GM23338 (cell line): ENCODE results near the gene FEN1. TPM values are rescaled to one million over a fixed set of nuclear protein-coding genes. Genes with fewer than 3 reads are reported as not detected.

ENCODE experiments used
- ATAC-seq: fragments of 200-7000 bp; cut with Tn5 transposase; 3 replicates; pipeline ENCODE4 v1.9.1; 2020
- DNase-seq: peaks from one replicate; pipeline ENCODE4 v3.0.0-alpha.2; 2015; ENCODE audit warnings: low spot score
- H2AFZ ChIP-seq: fragments of 200-600 bp; sonication (generic); 2 replicates; pipeline ENCODE4 v1.8.0; 2016; ENCODE audit warnings: antibody characterized with exemption, mild to moderate bottlenecking, moderate library complexity
- H3F3A ChIP-seq: fragments of 200-600 bp; sonication (generic); replicated peaks from 2 replicates; pipeline ENCODE4 v1.8.0; 2017; ENCODE audit warnings: antibody characterized with exemption, mixed run types, low read depth
- H3K27ac ChIP-seq: fragments of 200-600 bp; sonication (generic); 2 replicates; pipeline ENCODE4 v1.6.1; 2016; ENCODE audit warnings: low read depth
- H3K27me3 ChIP-seq: fragments of 200-600 bp; sonication (generic); 2 replicates; pipeline ENCODE4 v1.8.0; 2016; ENCODE audit warnings: mild to moderate bottlenecking, mixed run types, moderate library complexity; ENCODE audit not compliant: insufficient read depth
- H3K36me3 ChIP-seq: fragments of 200-600 bp; sonication (generic); 2 replicates; pipeline ENCODE4 v1.8.0; 2016; ENCODE audit warnings: mild to moderate bottlenecking; ENCODE audit not compliant: insufficient read depth
- H3K4me1 ChIP-seq: fragments of 200-600 bp; sonication (generic); 2 replicates; pipeline ENCODE4 v1.8.0; 2016; ENCODE audit warnings: mild to moderate bottlenecking, moderate library complexity; ENCODE audit not compliant: insufficient read depth
- H3K4me2 ChIP-seq: fragments of 200-600 bp; sonication (generic); 2 replicates; pipeline ENCODE4 v1.7.1; 2017; ENCODE audit warnings: mixed run types
- H3K4me3 ChIP-seq: fragments of 200-600 bp; sonication (generic); 2 replicates; pipeline ENCODE4 v1.6.1; 2016; ENCODE audit warnings: mixed run types
- H3K79me2 ChIP-seq: fragments of 200-600 bp; sonication (generic); replicated peaks from 2 replicates; pipeline ENCODE4 v1.8.0; 2017; ENCODE audit warnings: mild to moderate bottlenecking; ENCODE audit not compliant: insufficient read depth
- H3K9me2 ChIP-seq: fragments of 200-600 bp; sonication (generic); 2 replicates; pipeline ENCODE4 v1.8.0; 2017; ENCODE audit not compliant: insufficient read depth
- H4K20me1 ChIP-seq: fragments of 200-600 bp; sonication (generic); replicated peaks from 2 replicates; pipeline ENCODE4 v1.8.0; 2017; ENCODE audit warnings: mild to moderate bottlenecking; ENCODE audit not compliant: insufficient read depth
- H3K27ac Mint-ChIP-seq: 2 replicates; pipeline ENCODE4 v1.8.0; 2020; ENCODE audit warnings: inconsistent platforms, mild to moderate bottlenecking, moderate library complexity, mixed read lengths
- H3K27me3 Mint-ChIP-seq: 3 replicates; pipeline ENCODE4 v1.8.0; 2022; ENCODE audit warnings: low read depth, mild to moderate bottlenecking, moderate library complexity, mixed read lengths, inconsistent platforms; ENCODE audit not compliant: insufficient read depth, poor library complexity
- H3K36me3 Mint-ChIP-seq: 3 replicates; pipeline ENCODE4 v1.8.0; 2021; ENCODE audit warnings: low read depth, mild to moderate bottlenecking, inconsistent platforms, moderate library complexity, mixed read lengths
- H3K4me1 Mint-ChIP-seq: 3 replicates; pipeline ENCODE4 v1.8.0; 2020; ENCODE audit warnings: mild to moderate bottlenecking, inconsistent platforms, mixed read lengths
- H3K4me3 Mint-ChIP-seq: 3 replicates; pipeline ENCODE4 v1.8.0; 2021; ENCODE audit warnings: moderate library complexity, mild to moderate bottlenecking, inconsistent platforms, mixed read lengths
- H3K9me3 Mint-ChIP-seq: 3 replicates; pipeline ENCODE4 v1.8.0; 2020; ENCODE audit warnings: moderate library complexity, mild to moderate bottlenecking, inconsistent platforms, mixed read lengths
- CREB1 ChIP-seq: fragments of 250-450 bp; sonication (Bioruptor Pico); IDR thresholded peaks from 2 replicates; pipeline ENCODE4 v1.5.0; 2020; ENCODE audit warnings: low read depth, mild to moderate bottlenecking, moderate library complexity
- CTCF ChIP-seq, 2 experiments: fragments of 200-600 bp in 1 of 2; sonication (generic) in 1 of 2; conservative IDR thresholded peaks; 2 replicates each; pipeline versions ENCODE4 v1.5.1 to v1.6.1; 2016 to 2017; ENCODE audit warnings: antibody characterized with exemption in 2 of 2, low read depth in 2 of 2, mild to moderate bottlenecking in 2 of 2, moderate library complexity in 1 of 2
- ETS1 ChIP-seq: IDR thresholded peaks from 2 replicates; pipeline ENCODE4 v1.6.1; 2016; ENCODE audit warnings: antibody characterized with exemption
- EZH2phosphoT487 ChIP-seq: fragments of 200-600 bp; sonication (generic); IDR thresholded peaks from one replicate; pipeline ENCODE4 v1.8.1; 2018; ENCODE audit warnings: antibody characterized with exemption; ENCODE audit not compliant: unreplicated experiment
- POLR2AphosphoS5 ChIP-seq: IDR thresholded peaks from 2 replicates; pipeline ENCODE4 v1.6.1; 2016; ENCODE audit warnings: antibody characterized with exemption, low read depth
- ZNF462 ChIP-seq: fragments of 250-450 bp; sonication (Bioruptor Pico); IDR thresholded peaks from 2 replicates; pipeline ENCODE4 v1.5.0; 2020; ENCODE audit warnings: mild to moderate bottlenecking, moderate library complexity
- polyA plus RNA-seq: library from polyadenylated mRNA; unstranded; fragments of >200 nt; fragmentation: Nextera tagmentation; extraction: Ambion mirVana; gene quantifications from 2 replicates; pipeline ENCODE4 v1.2.1, GENCODE V29; 2016
- total RNA-seq: library from RNA; depleted of rRNA; stranded (reverse); fragments of >200 nt; shearing (Covaris generic); gene quantifications from 2 replicates; pipeline ENCODE4 v1.2.3, GENCODE V29; 2014

Gene FEN1
- total and polyA plus RNA-seq, 2 experiments from 2014 or later = 85.1 to 89.0 TPM

GRCh38 chr11:61817471-61818202, 24.9 kb downstream of the FEN1 start:
- no peak for TF ChIP-seq POLR2AphosphoS5
- no peak for TF ChIP-seq ZNF462 (CRISPR knock-in tag)
- no peak for TF ChIP-seq ETS1
- Mint-ChIP-seq H3K27ac (peak overlapping the region; percentile 70), H3K4me1 (peaks cover 15% of the 10 kb centered on the region), H3K27me3 (peaks cover 20% of the 10 kb centered on the region), H3K4me3 (peak overlapping the region; percentile 96), H3K9me3 (no peaks in the 10 kb centered on the region; the same call in 2 of the 3 replicates), H3K36me3 (peaks cover 27% of the 10 kb centered on the region)
- Histone ChIP-seq H2AFZ (no peak overlapping the region), H3K4me3 (peak overlapping the region; percentile 89), H3K9me2 (peaks cover 5% of the 10 kb centered on the region; the same call in 1 of the 2 replicates), H3K36me3 (peaks cover 7% of the 10 kb centered on the region), H3K4me2 (peak overlapping the region; percentile 77), H3K27ac (peak overlapping the region; percentile 88), H4K20me1 (peaks cover 5% of the 10 kb centered on the region), H3F3A (peaks cover 15% of the 10 kb centered on the region), H3K27me3 (no peaks in the 10 kb centered on the region), H3K79me2 (peaks cover 68% of the 10 kb centered on the region), H3K4me1 (peaks cover 11% of the 10 kb centered on the region)
- no peak for ATAC-seq
- DNase-seq = no peak

GRCh38 chr11:61820174-61820573, 27.5 kb downstream of the FEN1 start:
- peaks cover 12% of the 10 kb centered on the region for H3K27me3 Mint-ChIP-seq
- peaks cover 7% of the 10 kb centered on the region; the same call in 2 of the 3 replicates for H3K4me1 Mint-ChIP-seq
- Histone ChIP-seq H3K4me2 (no peak overlapping the region), H3K79me2 (peaks cover 51% of the 10 kb centered on the region), H3K9me2 (no peaks in the 10 kb centered on the region), H3F3A (peaks cover 15% of the 10 kb centered on the region), H3K27me3 (no peaks in the 10 kb centered on the region), H3K36me3 (peaks cover 5% of the 10 kb centered on the region; the same call in 1 of the 2 replicates), H2AFZ (no peak overlapping the region), H3K4me3 (no peak overlapping the region), H4K20me1 (peaks cover 5% of the 10 kb centered on the region; the same call in 1 of the 2 replicates), H3K4me1 (peaks cover 11% of the 10 kb centered on the region), H3K27ac (no peak overlapping the region)
- ATAC-seq = no peak
- DNase-seq = no peak
- peaks cover 14% of the 10 kb centered on the region for H3K36me3 Mint-ChIP-seq
- H3K27ac Mint-ChIP-seq = no peak overlapping the region
- H3K4me3 Mint-ChIP-seq = no peak overlapping the region
- H3K9me3 Mint-ChIP-seq = no peaks in the 10 kb centered on the region; the same call in 2 of the 3 replicates
- no peak for TF ChIP-seq CTCF (conservative IDR thresholded peaks at IDR 0.05; ENCODE audit: low read depth in 2 of 2)
- TF ChIP-seq ETS1 = no peak
- no peak for TF ChIP-seq EZH2phosphoT487
- TF ChIP-seq CREB1 (CRISPR knock-in tag) = no peak
